LHCN-M2 (cell line): ENCODE measurements around the gene ANKRD31. TPM values are rescaled to one million over a fixed set of nuclear protein-coding genes. Genes with fewer than 3 reads are reported as not detected.

Experiments
- DNase-seq: peaks from one replicate; pipeline ENCODE4 v3.0.0-alpha.2; 2012; ENCODE audit warnings: low read depth
- total RNA-seq: library from RNA; depleted of rRNA; stranded (reverse); fragments of >200 nt; gene quantifications from 2 replicates; pipeline ENCODE4 v1.2.3, GENCODE V29; 2014

ANKRD31 gene
- total RNA-seq, 1 experiment from 2014 or later: not detected

DNA sequence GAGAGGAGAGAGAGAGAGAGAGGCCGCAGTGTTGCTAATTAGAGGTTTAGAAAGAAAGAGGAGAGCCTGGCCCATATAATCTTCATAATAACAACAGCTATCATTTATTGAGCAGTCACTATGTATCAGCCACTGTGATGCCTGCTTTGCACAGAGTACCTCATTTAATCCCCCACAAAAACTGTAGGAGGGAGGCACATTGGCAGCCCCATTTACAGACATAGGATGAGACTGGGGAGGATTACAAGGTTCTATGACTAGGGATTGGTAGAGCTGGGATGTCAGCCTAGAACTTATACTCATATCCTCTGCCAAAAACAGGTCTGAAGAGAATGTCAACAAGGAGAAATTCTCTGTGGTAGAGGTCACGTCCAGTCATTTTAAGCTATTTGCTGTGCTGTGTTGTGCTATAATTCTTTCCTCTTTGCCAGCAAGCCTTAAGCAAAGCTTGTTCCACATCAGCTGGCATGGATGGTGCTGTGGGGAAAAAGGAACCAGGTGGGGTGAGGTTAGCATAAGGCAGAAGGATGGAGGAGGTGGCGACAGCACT lies 177.6 kb downstream of the ANKRD31 start:
- DNase-seq: no peak

DNA sequence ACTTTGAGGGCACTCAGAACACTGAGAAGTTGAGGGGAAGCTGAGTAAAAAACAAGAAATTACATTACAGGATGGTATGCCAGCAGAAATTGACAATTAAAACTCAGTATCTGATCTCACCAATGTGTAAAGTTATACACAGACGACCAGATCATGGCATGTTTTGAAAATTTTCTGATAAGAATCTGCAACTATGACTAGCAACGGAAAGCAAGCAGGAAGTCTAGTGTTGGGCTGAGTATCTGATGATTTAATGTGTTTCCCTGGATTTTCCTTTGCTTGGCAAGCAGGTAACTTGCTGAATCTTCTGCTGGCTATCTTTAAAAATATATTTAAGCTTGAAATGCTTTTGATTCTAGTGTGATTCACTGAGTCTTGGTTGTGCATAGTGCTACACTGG lies 179.1 kb downstream of the ANKRD31 start:
- DNase-seq: no peak

DNA sequence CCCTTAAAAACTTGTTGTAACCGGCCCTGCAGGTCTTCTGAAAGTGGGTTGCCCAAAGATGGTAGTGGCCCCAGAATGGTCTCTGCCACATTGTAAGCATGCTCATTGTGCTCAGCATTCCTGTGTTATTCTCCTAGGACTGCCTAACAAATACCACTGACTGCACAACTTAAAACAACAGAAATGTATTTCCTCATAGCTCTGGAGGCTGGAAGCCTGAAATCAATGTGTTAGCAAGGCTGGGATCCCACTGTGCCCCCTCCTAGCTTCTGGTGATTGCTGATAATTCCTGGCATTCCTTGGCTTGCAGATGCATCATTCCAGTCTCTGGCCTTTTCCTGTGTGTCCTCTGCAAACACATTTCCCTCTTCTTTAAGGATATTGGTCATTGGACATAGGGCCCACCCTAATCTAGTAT lies 180.9 kb downstream of the ANKRD31 start:
- no peak for DNase-seq

DNA sequence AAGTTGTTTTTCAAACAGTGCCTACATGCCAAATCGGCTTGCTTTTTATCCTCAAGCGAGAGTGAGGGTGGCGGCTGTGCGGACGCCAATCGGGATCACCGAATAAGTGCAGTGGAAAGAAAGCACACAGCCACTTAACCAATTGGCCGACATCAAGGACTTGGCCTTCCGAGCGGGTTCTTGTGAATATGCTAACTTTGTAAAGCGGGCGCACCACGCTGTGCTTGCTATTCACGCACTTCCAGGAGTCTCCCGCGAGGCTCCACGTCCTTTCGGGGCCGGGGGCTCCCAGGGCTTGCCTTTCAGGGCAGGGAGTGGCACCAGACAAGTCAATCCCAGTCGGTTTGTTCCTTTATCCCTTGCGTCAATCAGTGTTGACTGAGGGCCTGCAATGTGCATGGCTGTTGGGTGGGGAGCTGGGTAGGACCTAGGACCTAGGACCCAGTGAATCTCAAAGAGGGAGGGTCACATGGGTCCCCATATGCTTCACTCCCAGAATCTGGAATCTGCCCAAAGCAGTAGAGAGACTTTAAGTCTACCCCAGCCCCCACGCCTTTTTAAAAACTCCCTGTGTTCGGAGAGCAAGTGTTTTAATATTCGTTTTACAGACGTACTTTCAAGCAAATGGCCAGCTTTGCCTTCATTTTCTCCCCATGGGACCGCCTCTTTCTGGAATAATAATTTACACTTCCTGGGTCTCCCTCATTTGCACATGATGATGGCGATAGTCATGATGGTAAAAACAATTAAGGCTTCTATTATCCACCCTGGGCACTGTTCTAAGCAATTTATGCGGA lies 182.3 kb downstream of the ANKRD31 start:
- DNase-seq: no peak

DNA sequence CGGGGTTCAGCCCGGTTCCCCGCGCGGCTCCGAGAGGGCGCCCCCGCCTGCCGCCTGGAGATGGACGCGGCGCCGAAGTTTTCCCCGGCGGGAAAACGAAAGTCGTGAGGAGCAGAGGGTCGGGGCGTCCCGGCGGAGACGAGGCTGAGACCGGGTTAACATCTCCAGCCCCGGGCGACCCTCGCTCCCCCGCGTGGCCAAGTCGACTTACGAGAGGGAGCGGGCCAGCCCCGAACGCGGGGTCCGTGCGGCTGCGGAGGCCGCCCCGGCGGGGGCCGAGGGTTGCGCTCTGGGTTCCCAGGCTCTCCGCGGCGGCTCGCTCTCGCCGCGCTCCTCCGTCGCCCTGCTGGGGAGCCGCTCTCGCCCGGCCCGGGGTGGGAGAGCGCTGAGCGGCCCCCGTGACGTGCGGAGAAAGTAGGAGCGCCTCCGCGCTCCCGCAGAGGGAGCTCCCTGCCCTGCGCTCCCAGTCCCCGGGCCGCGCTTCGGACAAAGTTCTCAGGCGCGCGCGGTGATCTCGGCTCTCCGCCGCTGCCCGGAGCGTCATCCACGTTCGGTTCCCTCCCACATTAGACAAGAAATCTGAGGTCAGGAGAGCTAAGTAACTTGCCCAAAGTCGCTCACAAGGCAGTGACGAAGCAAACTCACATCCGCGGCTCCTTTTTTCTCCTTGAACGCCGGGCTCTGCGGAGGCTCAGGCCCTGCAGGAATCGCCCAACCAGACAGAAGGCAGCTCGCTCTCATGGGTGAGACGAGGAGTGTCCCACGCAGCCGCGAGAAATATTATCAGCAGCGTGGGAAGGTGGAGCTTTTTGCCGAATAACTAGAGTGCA lies 183.2 kb downstream of the ANKRD31 start:
- DNase-seq: peak; percentile 70

DNA sequence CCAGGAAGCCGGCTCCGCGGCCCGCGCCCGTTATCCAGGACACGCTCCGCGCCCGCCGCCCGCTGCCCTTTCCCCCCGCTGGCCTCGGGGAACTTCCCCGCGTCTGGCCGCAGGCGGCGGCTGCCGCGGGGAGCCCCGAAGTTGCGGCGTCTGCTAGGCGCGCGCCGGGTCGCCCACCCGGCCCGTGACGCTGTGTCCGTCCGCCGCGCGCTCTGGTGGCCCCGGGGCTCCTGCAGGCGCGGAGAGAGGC lies 183.7 kb downstream of the ANKRD31 start:
- no peak for DNase-seq

GRCh38 chr5:75052192-75053053 lies 184.3 kb downstream of the ANKRD31 start, which contains the start of gene GCNT4:
GCNT4 (minus strand) TSS chr5:75052558; CDS start chr5:75030037, 22,521 bp downstream.
- peak; percentile 40 for DNase-seq

DNA sequence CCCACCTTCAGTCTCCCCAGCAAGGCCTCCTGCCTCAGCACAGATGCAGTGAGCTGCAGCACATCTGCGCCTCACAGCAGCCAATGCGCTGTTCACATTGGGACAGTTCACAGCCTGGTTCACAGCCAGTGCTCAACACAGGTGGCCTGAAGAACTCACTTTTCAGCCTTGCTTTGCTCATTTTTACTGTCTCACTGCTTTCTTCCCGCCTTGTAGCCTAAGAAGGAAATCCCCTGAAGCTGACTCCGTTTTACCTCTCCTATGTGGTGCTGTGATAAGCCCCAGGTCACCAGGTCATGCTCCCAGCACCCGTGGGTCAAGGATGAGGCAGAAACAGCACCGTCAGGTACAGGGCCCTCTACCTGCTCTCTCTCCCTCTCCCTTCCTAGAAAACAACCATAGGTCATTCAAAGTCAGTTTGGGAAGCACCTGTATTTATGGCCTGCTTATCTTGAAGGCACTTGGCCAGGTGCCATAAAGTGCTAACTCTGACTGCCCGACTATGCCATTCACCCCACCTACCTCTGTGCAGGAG lies 185.4 kb downstream of the ANKRD31 start:
- DNase-seq: no peak

GRCh38 chr5:75050415-75050814 lies 186.3 kb downstream of the ANKRD31 start:
- peak; percentile 37 for DNase-seq

GRCh38 chr5:75049456-75050351 lies 187.0 kb downstream of the ANKRD31 start:
- DNase-seq: peak; percentile 55

GRCh38 chr5:75048457-75048953 lies 188.2 kb downstream of the ANKRD31 start:
- DNase-seq: peak; percentile 24

- DNase-seq: no peak
These were observed 189.3 kb downstream of the ANKRD31 start for GRCh38 chr5:75047356-75047755.

DNA sequence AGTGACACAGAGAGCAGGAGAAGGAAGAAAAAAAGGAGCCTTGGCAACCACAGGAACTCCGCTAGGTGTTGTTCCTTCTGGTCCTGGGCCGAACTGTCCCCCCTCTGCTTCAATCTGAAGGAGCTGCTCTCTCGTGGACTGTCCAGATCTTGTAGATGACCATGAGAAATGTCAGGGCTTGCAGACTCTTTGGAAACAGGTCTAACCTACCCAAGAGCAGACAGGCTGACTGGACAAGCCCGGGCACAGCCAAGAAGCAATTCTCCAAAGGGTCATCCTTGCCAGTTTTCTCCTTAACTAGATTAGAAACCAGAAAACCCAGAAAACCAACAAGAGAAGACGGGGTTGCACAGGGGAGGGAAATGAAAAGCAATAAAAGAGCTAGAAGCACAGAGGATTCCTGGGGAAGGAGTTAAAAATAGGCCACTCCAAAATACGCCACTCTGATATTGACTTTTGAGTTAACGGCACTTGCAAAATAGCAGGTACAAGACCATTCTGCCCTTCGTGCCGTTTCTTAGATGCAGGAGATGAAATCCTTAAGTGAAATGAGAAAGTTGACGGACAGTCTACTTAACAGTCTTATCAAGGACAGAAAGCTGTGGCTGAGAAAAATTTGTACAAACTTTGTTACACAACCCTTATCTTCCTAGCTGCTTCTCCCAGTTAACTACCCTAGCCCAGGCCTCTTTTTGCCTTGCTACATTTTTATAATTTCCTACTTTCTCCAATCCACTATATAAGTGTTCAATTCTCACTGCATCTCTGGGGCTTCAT lies 190.1 kb downstream of the ANKRD31 start:
- no peak for DNase-seq

GRCh38 chr5:75045071-75045470 lies 191.6 kb downstream of the ANKRD31 start:
- no peak for DNase-seq

DNA sequence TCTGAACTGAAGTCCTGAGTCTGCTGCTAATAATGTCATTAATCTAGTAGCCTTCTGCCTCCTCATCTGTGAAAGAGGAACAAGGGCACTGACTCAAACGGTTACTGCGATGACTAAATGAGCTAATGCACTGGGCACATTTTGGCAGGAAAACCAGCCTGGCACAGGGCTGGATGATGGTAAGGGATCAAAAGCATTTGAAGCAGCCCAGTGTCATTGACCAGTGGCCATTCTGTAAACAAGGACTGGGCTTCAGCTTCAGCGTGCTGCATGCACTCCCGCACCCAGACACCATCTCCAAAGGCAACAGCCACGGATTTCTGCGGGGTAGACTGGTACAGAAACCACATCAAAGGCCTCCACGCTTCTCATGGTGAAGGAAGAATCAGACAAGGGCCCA lies 192.3 kb downstream of the ANKRD31 start:
- peak; percentile 21 for DNase-seq

DNA sequence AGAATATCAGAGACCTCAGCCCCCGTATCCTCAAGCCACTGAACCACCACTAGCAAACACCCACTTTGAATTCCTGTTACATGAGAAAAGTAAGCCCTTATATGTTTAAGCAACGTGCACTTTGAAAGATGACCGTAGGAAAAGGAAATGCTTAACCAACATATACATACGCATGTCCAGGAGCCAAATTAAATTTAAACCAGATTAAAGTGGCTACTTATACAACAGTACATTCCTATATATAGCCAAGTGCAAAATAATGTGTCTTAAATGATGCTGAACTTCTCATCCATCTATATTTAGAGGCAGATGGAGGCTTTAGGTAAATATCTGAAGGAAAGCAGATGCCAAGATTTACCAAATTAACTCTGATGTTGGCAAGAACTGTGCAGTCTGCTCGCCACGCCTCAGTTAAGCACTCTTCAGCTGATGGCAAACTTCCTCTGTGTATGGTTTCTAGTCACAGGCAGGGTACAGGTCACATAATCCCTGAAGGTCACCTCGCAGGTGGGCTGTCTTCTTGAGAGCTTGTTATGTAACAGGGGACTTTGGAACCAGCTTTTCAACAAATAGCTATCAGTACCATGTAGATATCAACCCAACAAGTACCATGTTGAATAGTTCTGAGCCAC lies 192.9 kb downstream of the ANKRD31 start:
- DNase-seq: no peak

DNA sequence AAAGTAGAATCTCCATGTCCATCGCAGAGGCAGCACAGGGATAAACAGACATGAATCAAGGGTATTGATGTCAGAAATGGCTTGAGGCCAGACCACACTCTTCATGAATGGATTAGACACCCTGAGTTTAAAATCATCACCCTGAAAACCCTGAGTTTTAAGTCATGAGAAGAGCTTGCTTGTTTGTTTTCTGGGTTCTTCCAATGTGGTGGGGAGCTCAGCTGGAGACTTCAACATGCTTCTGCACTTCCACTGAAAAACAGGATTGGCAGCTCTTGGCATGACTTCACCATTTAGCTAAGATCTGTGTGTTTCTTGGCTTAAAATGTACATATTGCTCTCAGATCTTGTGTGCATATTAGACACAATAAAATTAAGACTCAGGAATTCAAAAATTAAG lies 194.2 kb downstream of the ANKRD31 start:
- no peak for DNase-seq

GRCh38 chr5:75040973-75041372 lies 195.7 kb downstream of the ANKRD31 start:
- no peak for DNase-seq

- DNase-seq: peak; percentile 62
These were observed 199.6 kb downstream of the ANKRD31 start for GRCh38 chr5:75037106-75037505.
